Stimulated activated CD8-positive, alpha-beta memory T cell treated with anti-CD3 and anti-CD28 coated beads, Interleukin-15, amount 100 ng/mL, for 4 hours (primary cell): ENCODE results near the gene RRM1.
"Not testable (repeated sequence)": the region's sequence is repeated elsewhere in the genome, so short reads cannot be mapped to it uniquely, and the experiment has no call there.

Experiments used
- DNase-seq, 2 donors: peaks; one replicate each; pipeline ENCODE4 v3.0.0-alpha.2; 2020; ENCODE audit warnings: low read depth in 2 of 2

The RRM1 gene

DNA sequence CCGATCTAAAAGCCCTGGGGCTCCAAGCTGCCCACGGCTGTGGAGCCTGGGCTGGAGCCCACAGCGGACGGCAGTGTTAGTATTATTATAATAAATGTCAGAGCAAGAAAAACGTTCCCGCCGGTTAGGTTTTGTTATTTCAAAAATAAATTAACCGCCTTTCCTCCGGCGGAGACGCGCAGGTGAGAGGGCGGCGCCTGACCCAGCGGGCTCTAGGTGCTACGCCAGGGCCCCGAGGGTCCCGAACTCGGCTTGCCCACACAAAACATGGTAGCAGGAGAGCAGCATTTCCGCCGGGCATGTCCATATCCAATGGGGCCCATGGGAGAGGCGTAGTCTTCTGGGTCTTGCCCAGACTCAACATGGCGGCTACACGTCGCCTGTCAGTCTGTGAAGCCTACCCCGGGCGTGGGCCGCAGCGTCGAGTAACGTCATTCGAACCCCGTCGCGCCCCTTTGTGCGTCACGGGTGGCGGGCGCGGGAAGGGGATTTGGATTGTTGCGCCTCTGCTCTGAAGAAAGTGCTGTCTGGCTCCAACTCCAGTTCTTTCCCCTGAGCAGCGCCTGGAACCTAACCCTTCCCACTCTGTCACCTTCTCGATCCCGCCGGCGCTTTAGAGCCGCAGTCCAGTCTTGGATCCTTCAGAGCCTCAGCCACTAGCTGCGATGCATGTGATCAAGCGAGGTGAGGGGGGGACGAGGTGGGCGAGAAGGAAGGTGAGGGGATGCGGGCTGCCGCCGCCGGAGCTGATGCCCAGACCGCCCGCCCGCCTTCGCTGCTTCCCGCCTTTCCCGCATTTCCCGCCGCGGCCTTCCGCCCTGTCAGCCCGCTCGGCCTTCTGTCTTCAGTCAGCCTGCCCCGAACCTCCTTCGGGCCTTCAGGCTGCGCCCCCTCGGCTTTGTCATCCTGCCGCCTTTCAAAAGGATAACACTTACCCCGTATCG lies at the start of gene RRM1:
RRM1 (plus strand) TSS at position 452 of the 944 bp plus-strand sequence; CDS start at position 666, 214 bp downstream.
- DNase-seq, result peak; percentile 84 to 88

- DNase-seq, result no peak
These were observed 49.5 kb upstream of the RRM1 start for GRCh38 chr11:4044976-4045646.

GRCh38 chr11:4048340-4048739 lies 46.3 kb upstream of the RRM1 start:
- no peak for DNase-seq

DNA sequence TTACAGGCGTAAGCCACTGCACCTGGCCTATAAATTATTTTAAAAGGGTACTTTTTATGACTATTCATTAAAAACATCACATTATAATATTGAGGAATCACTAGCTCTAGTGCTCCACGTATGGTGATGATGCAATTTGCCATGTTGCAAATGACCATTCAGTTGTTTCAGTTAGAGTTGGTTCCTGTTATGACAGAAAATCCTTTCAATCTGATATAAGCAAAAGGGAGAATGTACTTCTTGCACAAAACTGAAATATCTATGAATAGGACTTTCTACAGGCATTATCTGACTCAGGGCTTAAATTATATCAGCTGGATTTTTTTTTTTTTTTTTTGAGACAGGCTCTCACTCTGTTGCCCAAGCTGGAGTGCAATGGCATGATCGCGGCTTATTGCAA lies 45.6 kb upstream of the RRM1 start:
- no peak for DNase-seq

DNA sequence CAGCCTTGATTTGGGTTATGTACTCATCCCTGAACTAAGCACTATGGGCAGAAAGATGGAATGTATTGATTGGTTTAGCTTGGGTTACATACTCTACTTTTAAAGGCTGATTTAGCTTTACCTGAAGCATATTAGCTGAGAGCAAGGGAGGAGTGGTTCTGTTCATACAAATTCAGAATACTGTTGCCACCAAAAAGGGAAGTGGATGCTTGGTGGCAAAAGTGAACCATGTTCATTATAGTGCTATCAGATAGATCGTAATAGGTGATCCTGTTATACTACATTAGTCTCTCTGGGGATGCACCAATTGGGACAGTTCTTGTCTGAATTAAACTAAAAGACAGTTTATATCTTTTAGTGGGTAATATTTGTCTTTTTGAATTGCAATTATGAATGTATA lies 44.5 kb upstream of the RRM1 start:
- DNase-seq, result no peak

- not testable (repeated sequence) for DNase-seq
These were observed 41.4 kb upstream of the RRM1 start for GRCh38 chr11:4053200-4053599.

DNA sequence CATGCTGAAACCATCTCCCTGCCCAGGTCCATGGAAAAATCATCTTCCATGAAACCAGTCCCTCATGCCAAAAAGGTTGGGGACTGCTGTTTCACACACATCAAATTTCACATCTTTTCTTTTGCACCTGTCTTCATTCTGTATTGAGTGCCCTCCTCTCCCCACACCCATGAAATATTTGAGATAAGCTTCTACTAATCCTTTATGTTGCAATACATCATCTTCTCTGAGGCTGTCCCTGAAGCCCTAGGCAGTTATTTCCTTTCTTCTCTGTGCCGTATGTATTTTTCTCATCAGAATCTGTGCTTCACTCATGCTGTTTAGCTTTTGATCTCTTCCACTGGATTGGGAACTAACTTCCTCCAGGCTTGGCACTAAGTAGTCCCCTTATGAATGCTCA lies 40.0 kb upstream of the RRM1 start:
- DNase-seq, result no peak

DNA sequence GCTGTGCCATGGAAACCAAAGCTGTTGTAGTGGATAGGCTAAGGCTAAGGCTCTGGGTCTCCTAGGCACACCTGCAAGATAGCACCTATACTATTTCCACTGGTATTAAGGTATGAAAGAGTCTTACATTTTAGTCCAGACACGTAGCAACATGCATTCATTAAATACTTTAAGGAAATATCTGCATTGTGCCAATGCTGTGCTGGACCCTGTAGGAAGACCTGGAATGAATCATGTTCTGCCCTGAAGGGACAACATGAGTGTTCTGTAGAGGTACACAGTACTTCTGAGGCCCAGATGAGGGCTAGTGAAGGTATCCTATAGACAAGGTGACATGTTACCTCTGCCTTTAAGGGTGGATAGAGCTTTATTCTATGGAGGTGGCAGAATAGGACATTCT lies 35.2 kb upstream of the RRM1 start:
- no peak for DNase-seq

DNA sequence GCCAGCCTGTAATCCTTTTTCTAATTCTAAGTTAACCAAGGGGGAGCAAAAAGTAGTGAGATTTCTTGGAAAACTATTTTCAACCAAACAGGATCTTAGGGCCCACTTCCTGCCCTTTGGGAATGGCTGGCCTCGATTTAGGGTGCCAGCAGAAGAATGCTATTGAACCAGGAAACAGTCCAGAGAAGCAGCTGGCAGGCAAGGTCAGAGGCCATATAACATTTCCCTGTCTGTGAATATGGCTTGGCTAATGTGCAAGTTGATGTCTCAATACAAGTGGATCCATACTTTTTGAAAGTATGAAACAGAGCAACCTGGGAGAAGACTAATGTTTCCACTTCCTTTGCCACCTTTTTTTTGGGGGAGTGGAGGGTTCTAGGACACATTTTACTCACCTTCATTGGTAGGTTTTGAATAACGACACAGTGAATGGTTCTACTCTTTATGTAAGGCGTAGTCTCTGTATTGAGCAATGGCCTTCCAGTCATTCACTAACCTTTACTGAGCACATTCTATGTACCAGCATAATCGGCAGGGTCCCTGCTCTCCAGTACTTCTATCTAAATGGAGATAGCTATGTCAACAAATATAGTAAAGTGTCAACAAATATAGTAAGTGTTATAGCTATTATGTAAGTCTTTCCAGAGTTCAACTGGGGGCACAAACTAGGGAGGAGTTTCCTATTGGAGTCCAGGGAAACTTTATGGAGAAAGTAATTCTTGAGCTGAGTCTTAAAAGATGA lies 34.2 kb upstream of the RRM1 start:
- no peak for DNase-seq

- no peak for DNase-seq
These were observed 32.9 kb upstream of the RRM1 start for GRCh38 chr11:4061700-4062099.

GRCh38 chr11:4063348-4063747 lies 31.3 kb upstream of the RRM1 start:
- no peak for DNase-seq

DNA sequence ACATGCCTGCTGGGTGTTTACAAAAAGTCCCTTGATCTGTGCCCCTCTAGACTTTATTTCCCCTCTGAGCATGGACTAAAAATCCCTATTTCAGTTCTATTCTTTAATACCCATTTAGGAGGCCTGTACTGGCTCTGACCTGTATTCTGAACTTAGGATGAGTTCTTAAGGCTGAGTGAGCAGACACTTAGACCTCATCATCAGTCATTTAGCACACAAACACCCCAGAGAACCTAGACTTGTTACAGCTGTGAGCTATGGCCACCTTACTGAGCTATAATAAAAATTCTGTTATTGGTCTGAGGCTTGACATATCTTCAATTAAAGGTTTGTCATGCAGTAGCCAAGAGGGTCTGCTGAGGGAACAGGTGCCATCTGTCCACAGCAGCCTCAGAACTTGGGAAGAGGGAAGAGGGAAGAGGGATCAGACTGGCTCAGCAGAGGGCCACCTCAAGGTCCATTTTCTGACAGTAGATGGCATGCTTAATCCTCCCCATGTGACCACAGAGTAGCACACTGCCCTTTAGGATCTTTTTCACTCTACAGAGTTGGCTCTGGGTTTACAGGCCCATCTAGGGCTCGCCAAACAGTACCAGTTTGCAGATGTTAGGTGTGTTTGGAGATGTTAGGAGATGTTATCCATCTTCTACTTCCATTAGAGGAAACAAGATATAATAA lies 30.2 kb upstream of the RRM1 start:
- DNase-seq, result no peak

GRCh38 chr11:4065086-4065485 lies 29.5 kb upstream of the RRM1 start:
- no peak for DNase-seq

- no peak for DNase-seq
These were observed 28.8 kb upstream of the RRM1 start for GRCh38 chr11:4065601-4066377.

- DNase-seq, result no peak
These were observed 27.7 kb upstream of the RRM1 start for GRCh38 chr11:4066910-4067309.

- no peak for DNase-seq
These were observed 25.6 kb upstream of the RRM1 start for GRCh38 chr11:4068962-4069361.

DNA sequence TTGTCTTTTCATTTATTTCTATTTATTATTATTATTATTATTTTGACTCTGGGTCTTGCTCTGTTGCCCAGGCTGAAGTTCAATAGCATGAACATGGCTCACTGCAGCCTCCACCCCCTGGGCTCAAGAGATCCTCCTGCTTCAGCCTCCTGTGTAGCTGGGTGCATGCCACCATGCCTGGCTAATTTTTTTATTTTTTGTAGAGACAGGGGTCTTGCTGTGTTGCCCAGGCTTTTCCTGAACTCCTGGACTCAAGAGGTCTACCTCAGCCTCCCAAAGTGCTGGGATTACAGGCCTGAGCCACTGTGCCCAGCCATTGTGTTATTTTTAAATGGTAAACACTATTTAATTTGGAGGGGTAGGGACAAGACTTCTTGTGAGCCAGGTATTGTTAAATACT lies 23.3 kb upstream of the RRM1 start:
- DNase-seq, result no peak

DNA sequence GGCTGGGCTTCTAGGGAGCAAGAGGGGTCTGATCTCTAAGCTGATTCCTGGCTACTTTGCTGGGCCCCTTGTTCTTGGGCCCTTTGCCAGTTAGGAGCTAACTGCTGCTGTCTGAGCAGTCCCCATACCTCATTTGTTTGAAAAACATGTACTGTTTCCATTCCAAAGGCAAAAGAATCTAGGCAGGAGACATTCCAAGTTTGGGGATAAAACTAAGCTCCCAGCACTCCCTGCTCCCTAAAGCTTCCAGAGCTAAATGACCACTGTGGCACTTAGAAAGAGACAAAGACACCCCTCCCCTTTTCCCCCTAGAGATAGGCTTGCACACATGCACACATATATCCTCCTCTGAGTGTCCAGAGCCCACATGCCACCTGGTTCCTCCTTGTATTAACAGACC lies 22.7 kb upstream of the RRM1 start:
- no peak for DNase-seq

- DNase-seq, result peak in 1 of 2 donors; percentile 15
These were observed 21.8 kb upstream of the RRM1 start for GRCh38 chr11:4072668-4073285.

GRCh38 chr11:4074266-4074665 lies 20.3 kb upstream of the RRM1 start:
- DNase-seq, result no peak

DNA sequence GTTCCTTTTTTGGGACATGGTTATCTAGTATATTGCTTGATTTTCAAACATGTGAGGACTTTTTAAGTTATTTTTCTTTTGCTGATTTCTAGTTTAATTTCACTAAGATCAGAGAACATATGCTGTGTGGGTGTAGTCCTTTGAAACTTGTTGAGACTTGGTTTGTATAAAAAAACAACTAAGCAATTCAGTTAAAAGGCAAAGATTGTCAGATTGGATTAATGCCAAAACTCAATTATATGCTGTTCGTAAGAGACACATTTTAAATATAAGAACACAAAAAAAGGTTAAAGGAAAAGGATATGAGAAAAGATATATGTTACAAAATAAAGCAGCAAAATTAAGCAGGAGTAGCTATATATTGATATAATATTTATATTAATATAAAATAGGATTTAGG lies 17.8 kb upstream of the RRM1 start:
- no peak for DNase-seq
